ENCODE measurements around the gene ARL5B.

The ARL5B gene

GRCh38 chr10:18647151-18647550 is 12.1 kb upstream of the ARL5B start:
- Mint-ChIP-seq H3K4me3 (no peak overlapping the region), H3K9me3 (no peaks in the 10 kb centered on the region), H3K4me1 (peaks cover 26% of the 10 kb centered on the region), H3K27ac (no peak overlapping the region), H3K36me3 (ENCODE audit: low read depth) (peaks cover 10% of the 10 kb centered on the region), H3K27me3 (ENCODE audit: low read depth, poor library complexity) (peaks cover 4% of the 10 kb centered on the region)
- no peak for DNase-seq
- no peak for TF ChIP-seq CTCF (IDR thresholded peaks at IDR 0.05)

GRCh38 chr10:18647945-18648344 is 11.3 kb upstream of the ARL5B start:
- H3K27ac Mint-ChIP-seq, result no peak overlapping the region
- H3K9me3 Mint-ChIP-seq, result no peaks in the 10 kb centered on the region
- TF ChIP-seq CTCF (IDR thresholded peaks at IDR 0.05), result no peak
- no peak overlapping the region for H3K4me3 Mint-ChIP-seq
- peaks cover 30% of the 10 kb centered on the region for H3K4me1 Mint-ChIP-seq
- H3K27me3 Mint-ChIP-seq (ENCODE audit: low read depth, poor library complexity), result peaks cover 4% of the 10 kb centered on the region
- H3K36me3 Mint-ChIP-seq (ENCODE audit: low read depth), result peaks cover 10% of the 10 kb centered on the region
- no peak for DNase-seq

- peaks cover 8% of the 10 kb centered on the region for H3K36me3 Mint-ChIP-seq (ENCODE audit: low read depth)
- peaks cover 30% of the 10 kb centered on the region for H3K4me1 Mint-ChIP-seq
- TF ChIP-seq CTCF (IDR thresholded peaks at IDR 0.05), result no peak
- H3K27ac Mint-ChIP-seq, result no peak overlapping the region
- peak overlapping the region; percentile 98 for H3K4me3 Mint-ChIP-seq
- no peak for DNase-seq
- no peaks in the 10 kb centered on the region for H3K9me3 Mint-ChIP-seq
- peaks cover 7% of the 10 kb centered on the region for H3K27me3 Mint-ChIP-seq (ENCODE audit: low read depth, poor library complexity)
Measured at GRCh38 chr10:18649364-18649959, 9.8 kb upstream of the ARL5B start.

- TF ChIP-seq CTCF (IDR thresholded peaks at IDR 0.05), result no peak
- no peak for DNase-seq
- Mint-ChIP-seq H3K4me1 (peaks cover 30% of the 10 kb centered on the region), H3K9me3 (no peaks in the 10 kb centered on the region), H3K4me3 (peak overlapping the region; percentile 98), H3K27me3 (ENCODE audit: low read depth, poor library complexity) (peaks cover 7% of the 10 kb centered on the region), H3K36me3 (ENCODE audit: low read depth) (peaks cover 6% of the 10 kb centered on the region), H3K27ac (no peak overlapping the region)
Measured at GRCh38 chr10:18650404-18650997, 8.7 kb upstream of the ARL5B start.

GRCh38 chr10:18651324-18652007 is 7.8 kb upstream of the ARL5B start, which contains the start of gene NSUN6:
NSUN6 (minus strand) TSS chr10:18651587; CDS start chr10:18651203, 384 bp downstream.
- Mint-ChIP-seq H3K9me3 (no peaks in the 10 kb centered on the region), H3K27ac (peak within 1 kb of the TSS; percentile 87), H3K4me3 (peak within 1 kb of the TSS; percentile 98), H3K4me1 (peaks cover 30% of the 10 kb centered on the region), H3K27me3 (ENCODE audit: low read depth, poor library complexity) (peaks cover 7% of the 10 kb centered on the region), H3K36me3 (ENCODE audit: low read depth) (peaks cover 4% of the 10 kb centered on the region)
- peak; percentile 88 for DNase-seq
- TF ChIP-seq CTCF (IDR thresholded peaks at IDR 0.05), result no peak

Data from nephron progenitor cell (in vitro differentiated cells).